HG02885 (cell line): Measurements from ENCODE around the gene FN3KRP.
A peak's percentile ranks its signal among the peaks of the same experiment; 100 is the strongest.

ENCODE experiments used
- ATAC-seq: cut with Tn5 transposase; IDR thresholded peaks from one replicate; pipeline ENCODE4 v1.9.1; 2021; ENCODE audit warnings: mild to moderate bottlenecking; ENCODE audit not compliant: unreplicated experiment, poor library complexity

Gene FN3KRP

DNA sequence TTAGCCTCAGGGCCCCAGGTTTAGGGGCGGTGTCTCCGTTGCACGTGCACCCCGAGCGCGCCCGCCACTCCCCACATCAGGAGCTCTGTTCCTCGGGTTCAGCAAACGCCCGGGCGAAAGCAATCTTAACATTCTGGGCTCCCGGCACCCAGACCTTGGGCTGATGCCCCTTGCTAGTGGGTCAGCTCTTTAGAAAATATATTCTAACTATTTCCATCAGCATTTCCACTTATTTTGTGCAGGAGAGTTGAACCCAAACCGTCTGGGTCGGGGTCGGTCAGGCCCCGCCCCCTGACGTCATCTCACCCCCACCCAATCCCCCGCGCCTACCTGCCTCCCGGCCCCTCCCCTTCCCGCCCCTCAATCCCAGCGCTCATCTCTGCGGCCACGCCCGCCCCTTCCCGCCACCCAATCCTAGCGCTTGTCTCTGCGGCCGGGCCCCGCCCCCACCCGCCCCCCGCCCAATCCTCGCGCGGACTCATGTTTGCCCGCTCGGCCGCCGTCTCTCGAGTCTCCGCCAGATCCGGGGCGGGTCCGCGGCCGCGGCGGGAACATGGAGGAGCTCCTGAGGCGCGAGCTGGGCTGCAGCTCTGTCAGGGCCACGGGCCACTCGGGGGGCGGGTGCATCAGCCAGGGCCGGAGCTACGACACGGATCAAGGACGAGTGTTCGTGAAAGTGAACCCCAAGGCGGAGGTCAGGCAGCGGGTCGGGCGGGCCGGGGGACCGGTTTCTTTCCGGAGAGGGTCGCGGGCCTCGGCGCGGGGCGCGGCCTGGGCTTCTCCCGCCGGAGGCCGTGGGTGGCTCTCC lies at the start of gene FN3KRP:
Gene FN3KRP (plus strand): TSS at position 504 of the 808 bp plus-strand sequence. CDS start 50 bp downstream, at position 554.
- ATAC-seq, result peak; percentile 74

- ATAC-seq, result no peak
Measured at GRCh38 chr17:82666931-82667667, 49.4 kb upstream of the FN3KRP start.

GRCh38 chr17:82667668-82668000 lies 48.9 kb upstream of the FN3KRP start:
- ATAC-seq, result no peak

DNA sequence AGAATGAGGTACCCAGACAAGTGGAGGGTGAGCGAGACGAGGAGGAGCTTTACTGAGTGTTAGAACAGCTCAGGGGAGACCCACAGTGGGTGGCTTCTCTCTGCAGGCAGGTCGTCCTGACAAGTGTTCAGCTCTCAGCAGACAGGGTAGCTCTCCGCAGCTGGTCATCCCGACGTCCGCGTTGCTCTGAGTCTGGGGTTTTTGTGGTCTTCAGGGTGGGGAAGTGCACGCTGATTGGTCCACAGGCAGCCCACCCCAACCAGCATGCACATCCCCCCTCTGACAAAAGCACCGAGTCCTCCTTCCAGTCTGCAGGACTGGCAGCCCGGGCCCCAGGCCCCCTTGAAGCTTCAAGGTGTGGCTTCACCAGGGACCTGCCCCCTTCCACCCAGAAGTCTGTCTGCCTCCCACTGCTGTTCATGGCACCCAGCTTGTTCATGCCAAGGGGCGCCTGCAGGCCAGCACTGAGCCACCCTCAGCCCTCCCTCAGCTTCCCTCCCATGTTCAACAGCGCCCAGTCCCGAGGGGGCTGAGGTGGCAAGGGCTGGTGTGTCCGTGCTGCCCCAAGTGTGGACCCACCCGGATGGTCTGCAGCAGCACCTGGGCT lies 48.4 kb upstream of the FN3KRP start:
- ATAC-seq, result no peak

- ATAC-seq, result no peak
Measured at GRCh38 chr17:82668631-82669099, 47.8 kb upstream of the FN3KRP start.

GRCh38 chr17:82670661-82671450 lies 45.6 kb upstream of the FN3KRP start:
- ATAC-seq, result no peak

GRCh38 chr17:82674656-82675475 lies 41.6 kb upstream of the FN3KRP start:
- ATAC-seq, result no peak

- no peak for ATAC-seq
Measured at GRCh38 chr17:82675476-82676245, 40.8 kb upstream of the FN3KRP start.

- no peak for ATAC-seq
Measured at GRCh38 chr17:82677353-82677925, 39.1 kb upstream of the FN3KRP start.

GRCh38 chr17:82678265-82678891 lies 38.1 kb upstream of the FN3KRP start:
- ATAC-seq, result no peak

GRCh38 chr17:82679586-82680465 lies 36.7 kb upstream of the FN3KRP start:
- no peak for ATAC-seq

DNA sequence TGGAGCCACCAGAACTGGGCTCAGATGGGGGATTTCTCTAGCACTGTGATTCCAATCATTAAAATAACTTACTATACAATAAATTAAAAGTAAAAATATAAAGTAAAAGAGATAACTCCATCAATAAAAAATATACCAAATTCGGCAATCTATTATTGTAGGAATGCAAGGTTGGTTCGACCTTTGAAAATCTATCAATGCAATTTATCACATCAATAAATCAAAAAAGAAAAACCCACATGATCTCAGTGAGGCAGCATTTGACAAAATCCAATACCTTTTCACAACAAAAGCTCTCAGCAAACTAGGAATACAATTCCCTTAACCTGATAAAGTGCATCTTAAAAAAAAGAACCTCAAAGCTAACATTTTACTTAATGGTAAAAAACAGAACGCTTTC lies 35.0 kb upstream of the FN3KRP start:
- no peak for ATAC-seq

- no peak for ATAC-seq
Measured at GRCh38 chr17:82683534-82683933, 33.0 kb upstream of the FN3KRP start.

DNA sequence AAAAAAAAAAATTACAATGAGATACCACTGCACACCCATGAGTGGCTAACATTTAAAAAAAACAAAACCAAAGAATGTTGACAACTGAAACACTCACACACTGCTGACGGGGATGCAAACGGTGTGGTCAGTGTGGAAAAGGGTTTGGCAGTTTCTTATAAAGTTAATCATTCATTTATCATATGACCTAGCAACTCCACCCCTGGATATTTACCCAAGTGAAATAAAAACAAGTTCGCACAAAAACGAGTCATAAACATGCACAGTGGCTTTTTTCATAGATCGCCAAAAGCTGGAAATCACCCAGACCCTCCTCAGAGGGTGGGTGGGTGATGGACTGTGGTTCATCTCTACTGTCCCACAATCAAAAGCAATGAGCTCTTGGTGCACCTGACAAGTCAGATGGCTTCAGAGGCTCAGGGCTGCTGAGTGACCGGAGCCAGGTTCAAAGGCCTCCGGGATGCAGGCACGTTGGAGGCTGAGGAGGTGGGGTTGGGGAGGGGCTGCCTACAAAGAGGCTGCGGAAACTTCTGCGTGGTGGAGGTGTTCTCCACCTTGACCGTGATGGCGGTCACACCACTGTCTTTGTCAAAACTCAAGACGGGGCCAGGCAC lies 32.2 kb upstream of the FN3KRP start:
- no peak for ATAC-seq

DNA sequence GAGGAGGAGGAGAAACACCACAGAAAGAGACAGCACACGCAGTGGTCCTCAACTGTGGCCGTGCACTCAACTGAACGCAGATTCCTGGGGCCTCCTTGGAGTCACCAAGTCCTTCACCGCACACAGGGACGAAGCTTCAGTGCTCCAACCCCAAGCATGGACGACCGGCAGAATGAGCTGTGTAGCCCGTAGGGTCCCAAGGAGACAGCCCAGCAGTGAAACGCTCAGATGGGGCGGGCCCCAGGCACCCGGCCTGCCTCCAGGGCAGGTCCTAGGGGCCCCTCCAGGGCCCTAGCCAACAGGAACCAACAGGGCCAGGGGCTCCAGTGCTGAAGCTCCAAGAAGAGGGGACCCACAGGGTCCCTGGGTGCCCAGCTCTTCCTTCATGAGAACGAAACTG lies 31.2 kb upstream of the FN3KRP start:
- no peak for ATAC-seq

DNA sequence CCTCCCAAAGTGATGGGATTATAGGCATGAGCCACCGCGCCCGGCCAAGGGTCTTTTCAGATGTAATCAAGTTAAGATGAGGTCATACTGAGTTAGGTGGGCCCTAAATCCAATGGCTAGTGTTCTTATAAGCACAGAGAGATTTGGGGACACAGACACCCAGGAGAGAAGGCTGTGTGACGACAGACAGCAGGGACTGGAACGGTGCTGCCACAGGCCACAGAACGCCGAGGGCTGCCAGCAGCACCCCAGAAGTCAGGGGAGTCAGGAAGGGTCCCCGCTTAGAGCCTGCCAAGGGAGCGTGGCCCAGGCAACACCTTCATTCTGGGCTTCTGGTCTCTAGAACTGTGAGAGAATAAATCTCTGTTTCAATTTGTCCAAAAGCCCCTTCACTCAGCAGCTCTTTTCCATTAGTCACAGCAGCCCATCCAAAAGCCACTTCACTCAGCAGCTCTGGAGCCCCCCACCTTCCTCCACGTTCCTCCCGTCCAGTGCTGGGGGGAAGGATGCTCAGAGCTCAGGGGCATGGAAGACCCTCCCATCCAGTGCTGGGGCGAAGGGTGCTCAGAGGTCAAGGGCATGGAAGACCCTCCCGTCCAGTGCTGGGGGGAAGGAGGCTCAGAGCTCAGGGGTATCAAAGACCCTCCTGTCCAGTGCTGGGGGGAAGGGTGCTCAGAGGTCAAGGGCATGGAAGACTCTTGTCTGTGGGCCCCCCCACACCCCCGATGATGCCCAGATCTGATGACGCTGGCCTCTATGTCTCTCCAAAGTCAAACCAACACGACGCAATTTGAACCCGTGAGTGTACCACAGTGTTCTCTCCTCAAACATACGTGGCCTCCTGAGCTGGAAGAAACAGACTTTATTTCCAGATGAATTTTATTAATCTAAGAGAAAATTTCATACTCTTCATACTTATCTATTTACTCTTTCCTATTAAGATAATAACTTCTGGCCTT lies 29.9 kb upstream of the FN3KRP start:
- no peak for ATAC-seq
